Esophagus muscularis mucosa (tissue), 4 donors: ENCODE data around the gene KLHL12.

Experiments
- CTCF ChIP-seq, 3 experiments: fragments of 200-600 bp in 2 of 3; fragments of 450-650 bp in 1 of 3; sonication (generic) in 2 of 3; IDR thresholded peaks; one replicate each; pipeline ENCODE4 v1.5.1; 2017 to 2019; ENCODE audit warnings: antibody characterized with exemption in 3 of 3, mild to moderate bottlenecking in 2 of 3, moderate library complexity in 1 of 3
- EP300 ChIP-seq: sonication (generic); formaldehyde crosslinking; IDR thresholded peaks from one replicate; pipeline ENCODE4 v1.6.1; 2017; ENCODE audit warnings: antibody characterized with exemption
- POLR2A ChIP-seq: fragments of 450-650 bp; IDR thresholded peaks from one replicate; pipeline ENCODE4 v1.6.1; 2017; ENCODE audit warnings: antibody characterized with exemption, moderate library complexity, mild to moderate bottlenecking, low read depth
- POLR2AphosphoS5 ChIP-seq, 2 donors: sonication (generic); formaldehyde crosslinking; IDR thresholded peaks; one replicate each; pipeline ENCODE4 v1.6.1; 2017; ENCODE audit warnings: antibody characterized with exemption in 2 of 2

GRCh38 chr1:202880062-202880461 lies 47.0 kb downstream of the KLHL12 start:
- no peak for TF ChIP-seq CTCF (IDR thresholded peaks at IDR 0.05)
- no peak for TF ChIP-seq POLR2A
- no peak for TF ChIP-seq POLR2AphosphoS5 (IDR thresholded peaks at IDR 0.05)
- no peak for TF ChIP-seq EP300
